A549 treated with Mapracorat at 1 μM for 4 hours (cell line): ENCODE results near the gene OR56B4. TPM values are rescaled to one million over a fixed set of nuclear protein-coding genes. Genes with fewer than 3 reads are reported as not detected.

Source experiments
- total RNA-seq: library from RNA; stranded (reverse); fragments of 200-300 nt; extraction: Qiagen RNA extraction; gene quantifications from 5 replicates; pipeline ENCODE4 v1.2.3, GENCODE V29; 2022

Gene OR56B4
- not detected in 5 replicates for total RNA-seq

GRCh38 chr11:6107384-6107783 is at the start of gene OR56B4:
Gene OR56B4, plus strand, starts transcription at chr11:6107684. Its CDS starts 95 bp downstream, at chr11:6107779.

Other genes with a start within 250 kb of the OR56B4 start
- not detected in 5 replicates for gene OR52E8, start 250.0 kb upstream of the OR56B4 start, total RNA-seq
- not detected in 5 replicates for gene OR52E4, start 227.1 kb upstream of the OR56B4 start, total RNA-seq
- gene OR52E5, start 214.5 kb upstream of the OR56B4 start, total RNA-seq = not detected in 5 replicates
- gene OR56A3, start 165.4 kb upstream of the OR56B4 start, total RNA-seq = not detected in 5 replicates
- gene OR56A5, start 139.2 kb upstream of the OR56B4 start, total RNA-seq = not detected in 5 replicates
- not detected in 5 replicates for gene OR52L1, start 120.7 kb upstream of the OR56B4 start, total RNA-seq
- gene OR56A4, start 100.7 kb upstream of the OR56B4 start, total RNA-seq = not detected in 5 replicates
- gene OR56A1, start 76.9 kb upstream of the OR56B4 start, total RNA-seq = not detected in 5 replicates
- gene OR52B2, start 62.6 kb downstream of the OR56B4 start, total RNA-seq = not detected in 5 replicates
- gene OR52W1, start 91.5 kb downstream of the OR56B4 start, total RNA-seq = not detected in 5 replicates
- not detected in 5 replicates for gene C11orf42, start 97.9 kb downstream of the OR56B4 start, total RNA-seq
- 11.9 to 18.8 TPM (median 17.6 TPM) in 5 replicates for gene FHIP1B, start 127.0 kb downstream of the OR56B4 start, total RNA-seq
- 0.11 TPM in 1 of 5 replicates, not detected in the others for gene CNGA4, start 131.4 kb downstream of the OR56B4 start, total RNA-seq
- gene CCKBR, start 152.2 kb downstream of the OR56B4 start, total RNA-seq = not detected in 5 replicates
- 25.3 to 34.4 TPM (median 28.6 TPM) in 5 replicates for gene CAVIN3, start 212.8 kb downstream of the OR56B4 start, total RNA-seq